ENCODE data around the gene RNH1.

The RNH1 gene

DNA sequence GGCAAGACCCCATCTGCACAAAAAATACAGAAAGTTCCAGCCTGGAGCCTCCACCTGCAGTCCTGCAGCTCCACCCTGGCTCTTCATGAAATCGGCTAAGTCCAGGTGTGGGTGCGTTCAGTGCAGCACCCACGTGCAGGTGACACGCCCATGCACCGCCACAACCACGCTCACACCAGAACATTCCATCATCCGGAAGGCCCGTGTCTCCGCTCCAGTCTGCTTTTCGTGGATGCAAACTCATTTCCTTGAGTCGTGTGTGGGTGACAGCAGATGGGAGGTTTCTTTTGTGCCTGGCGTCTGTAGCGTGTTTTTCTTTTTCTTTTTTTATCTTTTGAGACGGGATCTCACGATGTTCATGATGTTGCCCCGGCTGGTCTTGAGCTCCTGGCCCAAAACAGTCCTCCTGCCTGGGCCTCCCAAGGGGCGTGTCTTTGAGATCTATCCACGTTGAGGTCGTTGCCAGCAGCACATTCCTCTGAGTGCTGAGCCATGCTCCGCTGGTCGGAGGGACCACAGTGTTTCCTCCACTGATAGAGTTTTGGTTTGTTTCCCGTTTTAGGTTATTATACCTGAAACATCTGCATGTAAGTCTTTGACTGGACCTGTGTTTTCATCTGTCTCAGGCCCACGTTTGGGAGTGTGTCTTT, 49.8 kb downstream of the RNH1 start:
- no peak for DNase-seq (ENCODE audit: low spot score)

DNA sequence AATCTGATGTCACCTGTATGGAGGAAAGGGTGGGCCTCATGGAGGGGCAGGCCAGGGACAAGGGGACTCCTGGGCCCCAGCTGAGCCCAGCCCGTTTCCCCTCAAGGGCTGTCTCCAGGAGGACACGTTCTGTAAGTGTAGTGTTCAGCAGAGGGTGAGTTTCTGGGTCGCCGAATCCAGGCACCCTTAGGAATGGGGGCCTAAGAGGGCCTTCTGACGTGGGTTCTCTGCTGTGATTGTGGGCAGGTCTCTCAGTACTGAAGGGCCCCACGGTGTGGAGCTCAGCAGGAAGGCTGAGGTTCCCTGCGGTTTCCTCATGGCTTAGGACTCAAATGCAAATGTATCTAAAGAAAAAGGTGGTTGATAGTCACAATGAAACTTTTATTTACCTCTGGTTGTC, 50.5 kb downstream of the RNH1 start:
- peak; percentile 68 for DNase-seq (ENCODE audit: low spot score)

DNA sequence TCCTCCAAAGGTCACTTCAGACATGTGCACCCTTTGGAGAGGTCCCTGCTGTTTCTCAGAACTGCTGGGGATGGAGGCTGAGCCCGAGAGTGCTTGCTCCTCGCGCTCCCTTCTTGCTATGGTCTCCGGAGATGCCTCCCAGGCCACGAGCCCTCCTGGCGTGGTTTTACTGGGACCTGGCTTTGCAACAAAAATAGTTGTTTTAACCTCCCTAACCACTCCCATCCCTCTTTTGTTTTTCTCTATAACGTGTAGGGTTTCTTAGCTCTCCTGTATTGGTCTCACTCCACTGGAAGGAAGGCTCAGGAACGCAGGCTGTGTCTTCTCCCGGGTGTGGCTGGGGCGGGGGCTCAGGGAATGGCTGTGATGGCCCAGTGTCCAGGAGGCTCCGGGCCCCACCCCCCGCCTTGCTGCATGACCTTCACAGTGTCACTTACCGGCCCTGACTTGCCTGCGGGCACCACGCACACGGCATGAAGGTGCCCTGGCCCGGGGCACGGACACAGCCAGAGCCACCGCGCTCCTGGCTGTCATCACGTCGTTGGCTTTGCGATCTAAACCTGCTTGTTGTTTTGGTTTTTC, 51.4 kb downstream of the RNH1 start:
- DNase-seq (ENCODE audit: low spot score), result no peak

DNA sequence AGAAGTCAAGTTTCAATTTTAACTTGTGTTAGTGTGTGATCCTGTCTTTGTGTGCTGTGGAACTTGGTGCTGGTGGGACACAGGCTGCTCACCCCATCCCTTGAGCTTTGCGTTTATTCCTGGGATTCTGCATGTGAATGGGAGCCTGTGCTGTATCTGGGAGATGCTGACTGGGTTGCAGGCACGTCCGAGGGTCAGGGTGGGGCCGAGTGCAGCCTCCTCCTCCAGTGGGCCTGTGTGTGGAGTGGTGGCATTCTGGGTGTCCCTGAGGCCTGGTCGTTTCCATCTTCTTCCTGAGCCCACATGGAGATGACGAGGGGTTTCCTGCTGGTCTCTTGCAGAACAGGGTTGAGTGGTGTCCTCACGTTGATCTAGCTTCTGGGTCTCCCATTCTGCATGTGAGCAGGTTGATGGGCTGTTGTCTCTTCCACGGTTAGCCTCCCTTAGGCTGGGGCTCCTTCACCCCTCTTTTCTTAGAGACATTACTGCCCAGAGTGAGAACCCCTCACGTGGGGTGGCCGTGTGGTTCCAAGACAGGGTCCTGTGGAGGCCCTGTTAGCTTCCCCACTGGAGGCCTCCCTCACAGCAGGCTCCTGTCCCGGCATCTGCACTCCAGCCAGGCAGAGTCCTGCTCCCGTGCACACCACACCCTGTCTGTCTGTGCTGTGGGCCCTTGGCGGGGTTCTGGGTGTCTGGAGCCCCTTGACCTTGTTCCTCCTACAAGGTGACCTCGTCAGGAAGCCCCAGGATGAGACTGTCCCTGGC, 52.1 kb downstream of the RNH1 start:
- DNase-seq (ENCODE audit: low spot score), result no peak

DNA sequence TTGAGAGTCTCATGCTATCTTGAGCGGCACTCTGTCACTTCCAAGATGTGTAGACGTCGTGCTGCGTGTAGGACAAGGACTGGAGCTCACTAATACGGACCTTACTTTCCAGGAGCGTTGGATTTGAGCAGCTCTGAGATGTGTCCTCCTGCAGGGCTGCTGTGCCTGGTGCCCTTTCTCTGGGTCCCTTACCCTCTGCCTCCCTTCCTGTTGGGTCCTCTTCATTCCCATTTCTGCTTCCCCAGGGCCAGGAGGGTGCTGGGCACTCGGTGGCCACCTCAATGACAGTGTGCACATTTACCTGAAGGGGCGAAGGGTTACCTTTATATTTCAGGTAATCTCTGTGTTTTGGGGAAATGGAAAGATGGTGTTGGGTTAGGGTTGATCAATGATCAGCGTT, 53.0 kb downstream of the RNH1 start:
- no peak for DNase-seq (ENCODE audit: low spot score)

DNA sequence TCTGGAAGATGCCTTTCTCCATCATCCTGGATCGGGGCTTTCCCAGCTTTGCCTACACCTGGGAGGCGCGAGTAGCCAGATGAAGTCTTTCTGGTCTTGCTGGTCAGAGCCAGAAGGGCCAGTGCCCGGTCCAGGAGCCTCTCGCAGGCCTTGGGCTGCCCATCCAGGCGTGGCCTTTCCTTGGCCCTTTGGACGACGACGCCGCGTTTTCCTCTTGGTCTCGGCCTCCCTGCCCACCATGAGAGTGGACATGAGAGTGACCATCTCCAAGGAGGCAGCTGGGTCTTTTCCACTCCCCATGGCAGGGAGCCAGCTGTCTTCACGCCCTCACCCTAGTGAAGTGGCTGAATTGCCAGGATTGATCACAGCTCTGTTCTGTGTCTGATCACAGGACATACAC, 53.5 kb downstream of the RNH1 start:
- no peak for DNase-seq (ENCODE audit: low spot score)

DNA sequence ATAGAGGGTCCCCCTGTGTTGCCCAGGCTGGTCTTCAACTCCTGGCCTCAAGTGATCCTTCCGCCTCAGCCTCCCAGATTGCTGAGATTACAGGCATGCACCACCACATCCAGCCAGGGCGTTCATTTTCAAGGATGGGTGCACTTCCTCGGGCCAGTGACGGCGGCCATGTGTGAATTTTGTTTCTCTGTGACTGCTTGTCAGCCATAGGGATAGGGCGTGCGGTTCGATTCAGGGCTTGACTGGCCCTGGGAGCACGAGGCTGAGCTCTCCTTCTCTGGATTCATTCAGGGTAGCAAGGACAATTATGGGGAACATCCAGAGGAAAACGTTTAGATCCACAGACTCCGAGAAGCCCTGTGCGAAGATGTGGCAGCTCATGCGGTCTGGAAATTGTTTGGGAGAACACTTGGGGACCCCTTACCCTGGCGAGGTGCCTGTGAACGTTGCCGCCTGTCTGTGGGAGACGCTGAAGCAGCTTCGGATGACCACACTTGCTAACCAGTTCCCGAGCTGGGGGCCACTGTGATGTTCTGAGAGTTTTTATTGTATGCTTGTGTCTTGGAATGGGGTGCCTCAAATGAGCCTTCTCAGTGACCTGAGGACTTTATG, 54.0 kb downstream of the RNH1 start:
- no peak for DNase-seq (ENCODE audit: low spot score)

DNA sequence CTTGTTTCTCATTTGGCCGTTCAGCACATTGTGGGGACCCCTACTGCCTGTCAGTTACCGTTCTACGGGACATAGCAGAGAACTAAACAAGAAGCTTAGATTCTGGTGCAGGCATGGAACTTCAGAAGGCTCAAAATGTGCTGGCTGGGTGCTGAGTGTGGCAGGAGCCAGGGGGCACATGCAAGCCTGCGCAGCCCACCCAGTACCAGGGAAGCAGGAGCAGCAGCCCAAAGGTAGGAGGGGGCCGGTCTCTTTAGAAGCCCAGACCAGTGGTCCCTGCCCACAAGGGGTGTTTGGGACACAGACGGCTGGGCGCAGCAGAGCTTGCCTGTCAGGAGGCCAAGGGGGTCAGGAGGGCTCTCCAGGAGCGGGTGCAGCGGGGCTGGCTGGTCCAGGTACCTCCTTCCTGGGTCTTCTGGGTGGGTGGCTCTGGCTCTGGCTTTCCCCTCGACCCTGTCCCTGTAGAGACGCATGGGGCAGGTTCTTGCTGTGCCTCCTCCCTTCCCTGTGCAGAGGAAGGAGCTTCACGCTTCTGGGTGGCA, 54.8 kb downstream of the RNH1 start:
- DNase-seq (ENCODE audit: low spot score), result no peak

DNA sequence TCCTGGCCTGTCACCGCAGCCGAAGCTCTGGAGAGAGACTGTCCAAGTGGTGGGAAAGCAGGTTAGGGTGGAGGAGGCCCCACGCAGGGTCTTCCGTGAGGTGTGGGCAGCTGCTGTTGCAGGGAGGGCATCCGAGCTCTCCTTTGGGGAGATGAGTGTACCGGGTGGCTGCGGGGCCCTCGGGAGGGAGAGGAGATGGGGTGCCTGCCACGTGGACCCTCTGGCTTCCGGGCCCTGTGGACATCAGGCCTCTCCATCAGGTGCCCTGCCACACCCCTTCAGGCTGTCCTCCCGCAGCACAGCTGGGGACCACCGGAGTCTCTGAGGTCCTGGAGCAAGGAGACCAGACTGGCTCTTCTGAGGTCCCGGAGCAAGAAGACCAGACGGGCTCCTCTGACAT, 55.3 kb downstream of the RNH1 start:
- DNase-seq (ENCODE audit: low spot score), result no peak

DNA sequence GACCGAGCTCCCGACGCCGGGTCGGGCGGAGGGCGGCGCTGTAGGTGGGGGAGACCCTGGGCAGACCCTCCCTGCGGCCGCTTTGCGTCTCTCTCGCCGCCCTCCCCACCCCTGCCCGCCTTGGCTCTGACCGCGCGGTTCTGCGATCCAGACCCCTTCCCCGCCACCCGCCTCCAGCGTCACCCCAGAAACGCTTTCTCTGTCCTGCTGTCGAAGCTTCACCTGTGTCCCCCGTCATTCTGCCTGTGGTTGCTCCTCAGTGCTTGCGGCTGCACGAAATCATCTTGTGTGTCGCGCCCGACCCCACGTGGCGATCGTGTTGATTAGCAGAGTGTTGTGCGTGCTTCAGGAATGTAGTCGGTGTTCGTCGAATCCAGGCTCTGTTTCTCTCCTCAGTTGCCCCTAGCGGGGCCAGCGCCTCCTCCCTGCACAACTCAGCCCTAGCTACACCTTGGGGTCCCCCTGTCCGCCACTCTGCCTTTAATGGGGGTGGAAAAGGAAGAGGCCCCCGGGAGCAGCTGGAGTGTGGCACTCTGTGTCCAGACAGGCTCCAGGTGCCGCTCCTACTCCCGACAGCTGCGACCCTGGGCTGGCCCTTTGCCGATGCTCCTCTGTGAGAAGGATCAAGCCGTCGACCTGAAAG, 56.1 kb downstream of the RNH1 start:
- DNase-seq (ENCODE audit: low spot score), result peak; percentile 66

DNA sequence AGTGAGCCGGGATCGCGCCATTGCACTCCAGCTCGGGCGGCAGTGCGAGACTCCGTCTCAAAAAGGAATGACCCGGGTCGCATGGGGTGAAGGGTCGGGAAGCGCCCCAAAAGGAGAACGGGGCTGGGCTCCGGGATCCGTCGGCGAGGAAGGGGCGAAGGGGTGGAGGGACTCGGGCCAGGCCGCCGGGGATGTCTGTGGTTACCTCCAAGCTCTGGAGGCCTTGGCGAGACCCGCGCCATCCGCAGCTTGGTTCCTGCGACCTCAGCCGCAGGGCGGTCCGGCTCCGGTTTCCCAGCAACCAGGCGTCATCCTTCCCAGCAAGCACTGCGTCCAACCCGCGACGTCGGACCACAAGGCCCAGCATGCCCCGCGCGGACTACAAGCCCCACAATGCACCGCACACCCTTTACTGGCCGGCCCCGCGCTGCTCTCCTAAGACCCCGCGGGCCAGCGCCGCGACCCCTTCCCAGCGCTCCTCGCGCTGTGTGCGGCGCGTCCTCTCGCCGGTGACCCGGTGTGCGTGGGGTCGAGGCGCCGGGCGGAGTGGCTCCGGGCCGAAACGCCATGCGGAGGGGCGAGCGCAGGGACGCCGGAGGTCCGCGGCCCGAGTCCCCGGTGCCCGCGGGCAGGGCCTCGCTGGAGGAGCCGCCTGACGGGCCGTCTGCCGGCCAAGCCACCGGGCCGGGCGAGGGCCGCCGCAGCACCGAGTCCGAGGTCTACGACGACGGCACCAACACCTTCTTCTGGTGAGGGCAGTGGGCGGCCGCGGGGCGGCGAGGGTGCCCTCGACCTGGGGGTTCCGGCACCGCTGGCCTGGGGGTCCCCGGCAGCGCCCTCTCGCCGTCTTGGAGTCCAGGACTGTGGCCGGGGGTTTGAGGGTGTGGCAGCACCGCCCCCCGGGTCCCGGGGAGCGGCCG, 56.9 kb downstream of the RNH1 start, which contains the start of gene PTDSS2:
Gene PTDSS2 (plus strand): TSS at position 391 of the 920 bp plus-strand sequence. CDS start 177 bp downstream, at position 568.
- peak; percentile 96 for DNase-seq (ENCODE audit: low spot score)

DNA sequence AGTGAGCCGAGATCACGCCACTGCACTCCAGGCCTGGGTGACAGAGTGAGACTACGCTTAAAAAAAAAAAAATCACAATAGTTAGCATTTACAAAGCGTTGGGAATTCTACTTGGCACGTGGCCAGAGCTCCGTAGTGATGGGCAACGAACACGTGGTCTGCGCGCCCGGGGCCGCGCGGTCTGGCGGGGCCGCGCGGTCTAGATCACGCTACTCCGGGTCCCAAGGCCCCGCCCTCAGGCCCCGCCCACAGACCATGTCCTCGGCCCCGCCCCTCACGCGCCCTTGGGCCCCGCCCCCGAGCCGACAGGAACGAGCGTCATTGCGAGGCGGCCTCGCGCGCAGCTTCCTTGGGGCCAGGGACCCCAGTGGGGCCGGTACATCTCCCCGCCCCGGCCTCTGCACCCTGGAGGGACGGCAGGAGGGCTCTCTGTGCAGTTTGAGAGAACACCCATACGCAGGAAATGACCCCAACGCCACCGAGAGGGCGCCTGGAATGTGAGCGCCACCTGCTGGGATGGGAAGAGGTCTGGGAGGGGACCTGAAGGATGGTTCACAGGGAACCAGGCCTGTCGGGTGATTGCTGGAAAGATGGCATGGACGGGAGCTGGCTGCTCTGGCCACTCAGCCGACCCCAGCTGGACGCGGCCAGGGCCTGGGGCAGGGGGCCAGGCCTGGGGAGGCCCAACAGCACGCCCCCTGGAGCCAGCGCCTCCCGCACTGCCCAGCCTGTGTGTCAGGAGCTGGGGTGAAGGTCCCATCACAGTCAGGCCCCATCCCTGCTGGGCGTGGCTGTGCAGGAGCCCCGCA, 58.9 kb downstream of the RNH1 start:
- DNase-seq (ENCODE audit: low spot score), result peak; percentile 96

DNA sequence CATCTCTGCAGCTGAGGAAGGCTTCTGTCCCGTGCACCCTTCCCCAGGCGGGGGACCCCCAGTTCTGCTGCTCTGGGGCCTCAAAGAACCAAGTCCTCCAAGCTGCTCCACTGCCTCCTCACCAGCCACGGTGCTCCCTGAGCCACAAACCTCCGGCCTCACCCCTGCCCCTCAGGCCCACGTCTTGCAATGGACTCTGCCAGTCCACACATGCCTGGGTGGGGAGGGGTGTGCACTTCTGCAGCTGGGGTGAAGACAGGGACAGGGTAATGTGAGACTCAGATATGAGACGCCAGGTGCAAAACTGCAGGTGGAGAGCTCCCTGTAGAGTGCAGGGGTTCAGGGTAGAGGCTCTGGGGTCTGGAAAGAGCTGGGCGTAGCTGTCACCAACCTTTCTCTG, 60.2 kb downstream of the RNH1 start:
- DNase-seq (ENCODE audit: low spot score), result no peak

DNA sequence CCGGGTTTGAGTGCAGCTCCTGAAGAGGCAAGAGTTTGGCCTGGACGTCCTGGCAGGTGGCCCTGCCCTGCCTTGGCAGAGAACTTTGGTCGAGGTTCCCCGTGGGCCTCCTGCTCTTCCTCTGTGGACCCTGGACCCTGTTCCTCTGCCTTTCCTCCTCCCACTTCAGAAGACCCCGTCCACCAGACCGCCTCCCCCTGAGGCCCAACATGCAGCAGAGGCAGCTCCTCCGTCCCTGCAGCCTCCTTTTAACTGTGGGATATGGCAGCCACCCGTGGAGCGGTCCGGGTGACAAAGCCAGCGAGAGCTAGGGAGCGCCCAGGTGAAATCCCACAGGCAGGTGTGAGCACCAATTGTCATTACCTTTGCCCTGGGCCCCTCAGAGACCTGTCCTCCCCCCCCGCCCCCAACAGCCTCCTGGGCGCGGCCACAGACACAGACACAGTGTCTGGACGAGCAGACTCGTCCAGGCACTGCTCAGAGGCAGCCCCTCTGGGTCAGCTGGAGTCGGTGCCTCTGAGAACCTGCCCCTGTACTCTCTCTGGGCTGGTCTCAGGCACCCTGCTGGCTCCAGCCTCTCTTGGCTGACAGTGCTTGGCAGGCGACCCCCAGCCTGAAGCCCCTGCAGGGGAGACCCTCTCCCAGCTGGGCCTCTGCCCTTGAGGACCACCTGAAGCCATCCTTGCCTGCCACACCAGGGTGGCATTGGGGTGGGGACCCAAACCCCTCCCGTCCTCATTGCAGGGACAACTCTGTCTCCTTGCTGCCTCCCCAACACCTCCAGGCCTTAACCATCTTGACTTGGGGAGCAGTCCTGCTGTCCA, 61.1 kb downstream of the RNH1 start:
- DNase-seq (ENCODE audit: low spot score), result no peak
